Natural killer cell treated with Interleukin-12 subunit alpha and Interleukin-12 subunit beta and Interleukin-15 and Interleukin-18, amount 100 ng/mL, for 72 hours (primary cell): Measurements from ENCODE around the gene MRPL20. TPM values are rescaled to one million over a fixed set of nuclear protein-coding genes. Genes with fewer than 3 reads are reported as not detected.
"Not testable (repeated sequence)": the region's sequence is repeated elsewhere in the genome, so short reads cannot be mapped to it uniquely, and the experiment has no call there.

ENCODE experiments used
- ATAC-seq, 2 donors: fragments of 150-1000 bp; cut with Tn5 transposase in 1 of 2; sonication (Bioruptor Pico), chemical (Tn5 transposase) in 1 of 2; 2 replicates each; pipeline ENCODE4 v1.10.0; 2021
- DNase-seq: peaks from one replicate; pipeline ENCODE4 v3.0.0; 2022; ENCODE audit warnings: low spot score
- H3K27ac Mint-ChIP-seq, 2 donors: 1 replicate in 1 of 2; 2 replicates in 1 of 2; pipeline ENCODE4 v1.8.0; 2022; ENCODE audit warnings: mixed read lengths in 2 of 2, mild to moderate bottlenecking in 1 of 2, moderate library complexity in 1 of 2
- H3K27me3 Mint-ChIP-seq, 2 donors: 1 replicate in 1 of 2; 2 replicates in 1 of 2; pipeline ENCODE4 v1.8.0; 2022; ENCODE audit warnings: mixed read lengths in 2 of 2
- H3K36me3 Mint-ChIP-seq: one replicate; pipeline ENCODE4 v1.8.0; 2022; ENCODE audit warnings: mixed read lengths
- H3K4me1 Mint-ChIP-seq, 2 donors: 1 replicate in 1 of 2; 2 replicates in 1 of 2; pipeline ENCODE4 v1.8.0; 2022; ENCODE audit warnings: low read depth in 2 of 2, mixed read lengths in 2 of 2, mild to moderate bottlenecking in 1 of 2
- H3K4me3 Mint-ChIP-seq: one replicate; pipeline ENCODE4 v1.8.0; 2022; ENCODE audit warnings: mixed read lengths
- H3K9me3 Mint-ChIP-seq: 2 replicates; pipeline ENCODE4 v1.8.0; 2022; ENCODE audit warnings: mixed read lengths
- total RNA-seq, 2 donors: library from RNA; stranded (reverse); gene quantifications; one replicate each; pipeline ENCODE4 v1.2.3, GENCODE V29; 2022

MRPL20 gene
- total RNA-seq, 2 donors from 2014 or later: 138 to 175 TPM

GRCh38 chr1:1387098-1388077, 19.7 kb downstream of the MRPL20 start:
- H3K4me1 Mint-ChIP-seq: peaks cover 3 to 10% of the 10 kb centered on the region in 2 donors
- no peak for DNase-seq
- ATAC-seq: no peak
- no peak overlapping the region for H3K4me3 Mint-ChIP-seq
- H3K27ac Mint-ChIP-seq: no peak overlapping the region
- no peaks in the 10 kb centered on the region for H3K27me3 Mint-ChIP-seq
- H3K36me3 Mint-ChIP-seq: peaks cover 29% of the 10 kb centered on the region
- no peaks in the 10 kb centered on the region for H3K9me3 Mint-ChIP-seq

- no peak overlapping the region for H3K4me3 Mint-ChIP-seq
- H3K9me3 Mint-ChIP-seq: no peaks in the 10 kb centered on the region
- no peak for ATAC-seq
- H3K27ac Mint-ChIP-seq: no peak overlapping the region
- H3K36me3 Mint-ChIP-seq: peaks cover 17% of the 10 kb centered on the region
- DNase-seq: no peak
- peaks cover 0 to 6% of the 10 kb centered on the region in 2 donors for H3K4me1 Mint-ChIP-seq
- H3K27me3 Mint-ChIP-seq: no peaks in the 10 kb centered on the region
These were observed 21.2 kb downstream of the MRPL20 start for GRCh38 chr1:1385931-1386330.

GRCh38 chr1:1385339-1385738, 21.8 kb downstream of the MRPL20 start:
- not testable (repeated sequence) for H3K4me3 Mint-ChIP-seq, ATAC-seq, H3K4me1 Mint-ChIP-seq, H3K27me3 Mint-ChIP-seq, H3K27ac Mint-ChIP-seq, H3K9me3 Mint-ChIP-seq, DNase-seq
- H3K36me3 Mint-ChIP-seq: peaks cover 11% of the 10 kb centered on the region

- DNase-seq (no peak), ATAC-seq (peak in 1 of 2 donors; percentile 36)
- H3K4me1 Mint-ChIP-seq: peaks cover 3 to 4% of the 10 kb centered on the region in 2 donors
- no peaks in the 10 kb centered on the region for H3K9me3 Mint-ChIP-seq
- H3K27me3 Mint-ChIP-seq: no peaks in the 10 kb centered on the region
- H3K4me3 Mint-ChIP-seq: no peak overlapping the region
- no peak overlapping the region for H3K27ac Mint-ChIP-seq
- H3K36me3 Mint-ChIP-seq: peaks cover under 1% of the 10 kb centered on the region
These were observed 25.8 kb downstream of the MRPL20 start for GRCh38 chr1:1381294-1381693.

DNA sequence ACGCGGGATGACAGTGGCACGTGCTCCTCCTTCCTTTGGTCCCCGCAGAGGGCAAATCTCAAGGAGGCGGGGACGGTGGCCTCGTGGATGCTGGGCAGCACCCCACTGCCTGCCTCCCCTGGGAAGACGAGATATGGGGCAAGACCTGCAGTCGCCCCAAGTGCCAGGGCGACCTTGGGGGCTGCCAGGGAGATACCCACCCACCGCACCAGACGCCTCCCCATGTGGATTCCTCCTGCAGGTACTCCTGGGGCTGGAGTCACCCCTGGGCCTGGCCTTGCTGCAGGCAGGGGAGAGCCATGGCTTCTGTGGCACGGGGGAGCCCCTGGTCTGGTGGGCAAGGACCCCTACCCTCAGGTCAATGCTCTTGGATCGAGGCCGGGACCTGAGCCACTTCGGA, 26.2 kb downstream of the MRPL20 start:
- Mint-ChIP-seq H3K27me3 (no peaks in the 10 kb centered on the region), H3K36me3 (no peaks in the 10 kb centered on the region), H3K4me3 (no peak overlapping the region), H3K9me3 (no peaks in the 10 kb centered on the region), H3K4me1 (peaks cover 3 to 4% of the 10 kb centered on the region in 2 donors), H3K27ac (no peak overlapping the region)
- DNase-seq: no peak
- no peak for ATAC-seq

- no peaks in the 10 kb centered on the region for H3K9me3 Mint-ChIP-seq
- H3K27ac Mint-ChIP-seq: no peak overlapping the region
- H3K4me1 Mint-ChIP-seq: peaks cover 4 to 5% of the 10 kb centered on the region in 2 donors
- ATAC-seq: no peak
- no peaks in the 10 kb centered on the region for H3K27me3 Mint-ChIP-seq
- no peak overlapping the region for H3K4me3 Mint-ChIP-seq
- DNase-seq: no peak
- H3K36me3 Mint-ChIP-seq: no peaks in the 10 kb centered on the region
These were observed 29.4 kb downstream of the MRPL20 start for GRCh38 chr1:1377540-1378205.

DNA sequence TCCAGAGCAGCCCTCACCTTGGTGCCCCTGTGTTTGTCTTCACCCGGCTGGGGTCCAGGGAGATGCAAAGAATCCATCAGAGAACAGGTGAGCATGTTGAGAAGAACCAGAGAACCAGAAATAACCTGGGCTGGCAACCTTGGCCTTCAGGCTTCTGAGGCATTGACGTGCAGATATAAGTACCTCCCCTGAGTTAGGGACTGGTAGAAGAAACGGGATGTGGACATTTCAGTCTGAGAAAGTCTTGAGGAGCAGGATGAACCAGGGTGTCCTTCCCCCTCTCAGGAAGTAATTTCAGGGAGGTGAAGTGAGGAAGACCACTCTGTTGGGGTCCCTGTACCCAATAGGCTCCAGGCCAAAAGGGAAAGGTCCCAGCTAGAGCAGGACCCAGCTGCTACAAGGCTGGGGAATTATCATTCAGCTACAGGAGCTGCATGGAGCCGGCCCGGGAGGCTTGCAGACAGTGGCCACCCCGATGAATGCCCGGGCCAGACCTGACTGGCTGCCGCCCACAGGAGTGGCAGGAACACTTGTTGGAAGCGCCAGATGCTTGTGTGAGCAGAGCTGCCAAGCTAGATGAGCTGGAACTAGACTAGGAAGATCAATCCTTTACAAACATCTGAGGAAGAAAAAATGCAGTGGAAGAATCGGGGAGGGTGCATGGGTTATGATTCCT, 30.4 kb downstream of the MRPL20 start:
- peaks cover 4 to 6% of the 10 kb centered on the region in 2 donors for H3K4me1 Mint-ChIP-seq
- no peaks in the 10 kb centered on the region for H3K9me3 Mint-ChIP-seq
- DNase-seq: no peak
- H3K27me3 Mint-ChIP-seq: no peaks in the 10 kb centered on the region
- H3K36me3 Mint-ChIP-seq: no peaks in the 10 kb centered on the region
- no peak for ATAC-seq
- peak overlapping the region; percentile 84 to 90 for H3K27ac Mint-ChIP-seq
- no peak overlapping the region for H3K4me3 Mint-ChIP-seq

DNA sequence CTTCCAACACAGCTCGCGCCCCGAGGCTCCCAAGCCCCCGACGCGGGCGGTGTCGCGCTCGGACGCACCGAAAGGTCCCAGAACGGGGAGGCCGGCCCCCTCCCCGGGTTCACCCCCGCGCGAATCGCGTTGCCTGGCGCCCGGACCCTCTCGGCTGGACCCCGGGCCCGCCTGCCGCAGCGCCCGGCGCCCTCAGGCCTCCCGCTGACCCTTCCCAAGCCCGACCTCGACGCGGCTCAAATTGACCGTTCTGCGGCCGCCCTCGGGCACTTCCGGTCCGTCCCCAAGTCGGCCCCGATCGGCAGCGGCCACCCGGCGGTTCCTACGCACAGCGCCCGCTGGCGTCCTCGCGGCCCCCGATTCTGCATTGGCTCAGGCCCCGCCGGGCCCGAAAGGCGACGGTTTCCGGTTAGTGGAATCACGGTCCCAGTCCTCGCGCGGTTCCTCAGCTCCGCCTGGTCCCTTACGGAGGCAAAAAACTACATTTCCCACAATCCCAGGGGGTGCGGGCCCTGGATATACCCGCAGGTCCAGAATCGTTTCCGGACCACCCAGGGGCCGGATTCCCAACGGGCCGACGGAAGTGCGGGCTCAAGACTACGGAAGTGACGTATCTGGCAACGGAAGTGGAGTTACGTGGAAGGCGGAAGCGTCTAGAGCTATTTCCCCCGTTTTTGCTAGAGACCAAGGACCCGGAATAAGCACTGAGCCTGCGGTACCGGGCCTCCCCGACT, 32.0 kb downstream of the MRPL20 start, which contains the start of gene AURKAIP1:
Gene AURKAIP1 (minus strand): TSS at position 279 of the 734 bp plus-strand sequence. CDS start 451 bp downstream, outside the sequence.
- H3K4me3 Mint-ChIP-seq: peak within 1 kb of the TSS; percentile 92
- no peaks in the 10 kb centered on the region for H3K27me3 Mint-ChIP-seq
- no peaks in the 10 kb centered on the region for H3K36me3 Mint-ChIP-seq
- no peaks in the 10 kb centered on the region for H3K9me3 Mint-ChIP-seq
- DNase-seq (peak; percentile 99), ATAC-seq (peak; percentile 94 to 97)
- peak within 1 kb of the TSS; percentile 84 to 90 for H3K27ac Mint-ChIP-seq
- peaks cover 4 to 6% of the 10 kb centered on the region in 2 donors for H3K4me1 Mint-ChIP-seq

- H3K36me3 Mint-ChIP-seq: no peaks in the 10 kb centered on the region
- no peaks in the 10 kb centered on the region for H3K27me3 Mint-ChIP-seq
- H3K4me3 Mint-ChIP-seq: peak overlapping the region; percentile 92
- H3K4me1 Mint-ChIP-seq: peaks cover 4 to 6% of the 10 kb centered on the region in 2 donors
- no peak for ATAC-seq
- no peak for DNase-seq
- peak overlapping the region; percentile 84 to 90 for H3K27ac Mint-ChIP-seq
- H3K9me3 Mint-ChIP-seq: no peaks in the 10 kb centered on the region
These were observed 32.5 kb downstream of the MRPL20 start for GRCh38 chr1:1374589-1374928.

- peak overlapping the region in 1 of 2 donors; percentile 84 for H3K27ac Mint-ChIP-seq
- no peak for ATAC-seq
- no peaks in the 10 kb centered on the region for H3K9me3 Mint-ChIP-seq
- H3K4me3 Mint-ChIP-seq: peak overlapping the region; percentile 92
- no peaks in the 10 kb centered on the region for H3K36me3 Mint-ChIP-seq
- no peak for DNase-seq
- H3K4me1 Mint-ChIP-seq: peaks cover 4 to 6% of the 10 kb centered on the region in 2 donors
- no peaks in the 10 kb centered on the region for H3K27me3 Mint-ChIP-seq
These were observed 33.1 kb downstream of the MRPL20 start for GRCh38 chr1:1373815-1374588.

DNA sequence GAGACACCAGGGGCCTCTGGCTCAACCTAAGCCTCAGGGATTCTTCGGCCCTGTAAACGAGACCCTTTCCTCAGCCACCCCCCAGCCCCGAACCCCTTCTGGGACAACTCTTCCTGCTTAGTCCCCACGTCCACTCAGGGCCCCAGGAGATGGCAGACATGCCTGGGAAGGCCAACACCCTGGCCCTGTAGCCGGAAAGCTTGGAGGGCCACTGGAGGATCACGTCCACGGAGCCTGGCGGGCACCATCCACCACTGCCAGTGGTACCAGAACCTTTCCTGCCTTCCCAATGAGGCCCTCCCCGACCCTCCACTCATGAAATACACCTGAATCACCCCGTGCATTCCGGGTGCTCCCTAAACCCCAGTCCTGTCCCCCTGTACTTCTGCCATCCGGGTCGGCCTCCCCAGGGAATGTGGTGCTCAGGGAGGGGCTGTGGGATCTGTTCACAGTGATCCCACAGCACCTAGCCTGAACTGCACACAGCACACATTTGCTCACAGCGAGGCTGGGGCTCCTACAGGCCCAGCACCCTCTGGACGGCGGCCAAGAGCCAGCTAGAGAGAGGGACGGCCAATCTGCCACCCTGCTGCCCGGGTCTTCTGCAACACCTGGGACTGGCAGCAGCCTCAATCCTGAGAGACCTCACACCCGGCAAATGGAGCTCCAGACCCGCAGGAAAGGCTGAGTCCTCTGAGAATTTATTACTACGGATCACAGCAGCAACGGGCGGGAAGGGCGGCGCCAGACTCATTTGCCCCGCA, 33.9 kb downstream of the MRPL20 start:
- H3K4me3 Mint-ChIP-seq: peak overlapping the region; percentile 92
- H3K36me3 Mint-ChIP-seq: no peaks in the 10 kb centered on the region
- no peak for DNase-seq
- H3K27me3 Mint-ChIP-seq: no peaks in the 10 kb centered on the region
- H3K27ac Mint-ChIP-seq: no peak overlapping the region
- ATAC-seq: no peak
- no peaks in the 10 kb centered on the region for H3K9me3 Mint-ChIP-seq
- peaks cover 4 to 6% of the 10 kb centered on the region in 2 donors for H3K4me1 Mint-ChIP-seq
